ENCODE results near the gene MALRD1.

DNA sequence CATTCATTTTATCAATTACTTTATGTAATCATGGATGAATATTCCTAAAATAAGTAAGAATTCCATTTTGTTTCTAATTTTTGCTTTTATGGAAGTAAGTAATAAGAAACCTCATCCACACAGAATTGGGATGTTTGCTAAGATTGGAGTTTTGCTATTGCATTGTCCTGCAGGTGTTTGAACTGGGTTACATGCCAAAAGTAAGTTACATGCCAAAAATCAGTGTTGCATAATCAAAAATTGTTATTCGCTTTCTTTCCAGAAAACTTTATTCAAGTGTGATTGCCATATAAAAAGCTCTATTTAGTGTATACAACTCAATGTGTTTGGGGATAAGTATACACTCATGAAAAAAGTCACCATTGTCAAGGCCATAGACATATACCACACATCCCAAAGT lies 420.9 kb downstream of the MALRD1 start:
- TF ChIP-seq, protein P1, sequence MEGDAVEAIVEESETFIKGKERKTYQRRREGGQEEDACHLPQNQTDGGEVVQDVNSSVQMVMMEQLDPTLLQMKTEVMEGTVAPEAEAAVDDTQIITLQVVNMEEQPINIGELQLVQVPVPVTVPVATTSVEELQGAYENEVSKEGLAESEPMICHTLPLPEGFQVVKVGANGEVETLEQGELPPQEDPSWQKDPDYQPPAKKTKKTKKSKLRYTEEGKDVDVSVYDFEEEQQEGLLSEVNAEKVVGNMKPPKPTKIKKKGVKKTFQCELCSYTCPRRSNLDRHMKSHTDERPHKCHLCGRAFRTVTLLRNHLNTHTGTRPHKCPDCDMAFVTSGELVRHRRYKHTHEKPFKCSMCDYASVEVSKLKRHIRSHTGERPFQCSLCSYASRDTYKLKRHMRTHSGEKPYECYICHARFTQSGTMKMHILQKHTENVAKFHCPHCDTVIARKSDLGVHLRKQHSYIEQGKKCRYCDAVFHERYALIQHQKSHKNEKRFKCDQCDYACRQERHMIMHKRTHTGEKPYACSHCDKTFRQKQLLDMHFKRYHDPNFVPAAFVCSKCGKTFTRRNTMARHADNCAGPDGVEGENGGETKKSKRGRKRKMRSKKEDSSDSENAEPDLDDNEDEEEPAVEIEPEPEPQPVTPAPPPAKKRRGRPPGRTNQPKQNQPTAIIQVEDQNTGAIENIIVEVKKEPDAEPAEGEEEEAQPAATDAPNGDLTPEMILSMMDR (IDR thresholded peaks at IDR 0.05; ENCODE audit: poor library complexity): no peak
- no peak for TF ChIP-seq EZH2 (IDR thresholded peaks at IDR 0.05; ENCODE audit: borderline replicate concordance)
